ENCODE results near the gene WDR64.

DNA sequence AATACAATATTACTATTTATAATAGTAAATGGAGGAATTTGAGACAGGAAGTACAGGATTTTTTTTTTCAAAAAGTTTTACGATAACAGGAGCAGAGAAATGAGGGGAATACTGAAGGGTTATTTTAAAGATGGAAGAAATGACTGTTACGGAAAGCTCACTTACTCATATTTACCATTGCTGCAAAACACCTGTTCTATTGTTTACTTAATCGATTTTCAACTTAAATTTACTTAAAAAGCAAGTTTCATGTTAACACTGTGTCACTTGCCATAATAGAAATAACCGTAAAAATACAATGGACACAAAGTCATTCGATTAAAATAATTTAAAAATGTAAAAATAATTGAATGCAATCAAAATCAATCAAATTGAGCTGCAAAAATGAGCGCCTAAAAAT is 192.5 kb downstream of the WDR64 start:
- TF ChIP-seq, protein P1, sequence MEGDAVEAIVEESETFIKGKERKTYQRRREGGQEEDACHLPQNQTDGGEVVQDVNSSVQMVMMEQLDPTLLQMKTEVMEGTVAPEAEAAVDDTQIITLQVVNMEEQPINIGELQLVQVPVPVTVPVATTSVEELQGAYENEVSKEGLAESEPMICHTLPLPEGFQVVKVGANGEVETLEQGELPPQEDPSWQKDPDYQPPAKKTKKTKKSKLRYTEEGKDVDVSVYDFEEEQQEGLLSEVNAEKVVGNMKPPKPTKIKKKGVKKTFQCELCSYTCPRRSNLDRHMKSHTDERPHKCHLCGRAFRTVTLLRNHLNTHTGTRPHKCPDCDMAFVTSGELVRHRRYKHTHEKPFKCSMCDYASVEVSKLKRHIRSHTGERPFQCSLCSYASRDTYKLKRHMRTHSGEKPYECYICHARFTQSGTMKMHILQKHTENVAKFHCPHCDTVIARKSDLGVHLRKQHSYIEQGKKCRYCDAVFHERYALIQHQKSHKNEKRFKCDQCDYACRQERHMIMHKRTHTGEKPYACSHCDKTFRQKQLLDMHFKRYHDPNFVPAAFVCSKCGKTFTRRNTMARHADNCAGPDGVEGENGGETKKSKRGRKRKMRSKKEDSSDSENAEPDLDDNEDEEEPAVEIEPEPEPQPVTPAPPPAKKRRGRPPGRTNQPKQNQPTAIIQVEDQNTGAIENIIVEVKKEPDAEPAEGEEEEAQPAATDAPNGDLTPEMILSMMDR (conservative IDR thresholded peaks at IDR 0.05; ENCODE audit: low read depth in 2 of 2) = no peak
- TF ChIP-seq POLR2AphosphoS5 (IDR thresholded peaks at IDR 0.05; ENCODE audit: low read depth) = no peak
- no peak for TF ChIP-seq EZH2 (IDR thresholded peaks at IDR 0.05; ENCODE audit: low read depth, unreplicated experiment)
- TF ChIP-seq, protein P2, sequence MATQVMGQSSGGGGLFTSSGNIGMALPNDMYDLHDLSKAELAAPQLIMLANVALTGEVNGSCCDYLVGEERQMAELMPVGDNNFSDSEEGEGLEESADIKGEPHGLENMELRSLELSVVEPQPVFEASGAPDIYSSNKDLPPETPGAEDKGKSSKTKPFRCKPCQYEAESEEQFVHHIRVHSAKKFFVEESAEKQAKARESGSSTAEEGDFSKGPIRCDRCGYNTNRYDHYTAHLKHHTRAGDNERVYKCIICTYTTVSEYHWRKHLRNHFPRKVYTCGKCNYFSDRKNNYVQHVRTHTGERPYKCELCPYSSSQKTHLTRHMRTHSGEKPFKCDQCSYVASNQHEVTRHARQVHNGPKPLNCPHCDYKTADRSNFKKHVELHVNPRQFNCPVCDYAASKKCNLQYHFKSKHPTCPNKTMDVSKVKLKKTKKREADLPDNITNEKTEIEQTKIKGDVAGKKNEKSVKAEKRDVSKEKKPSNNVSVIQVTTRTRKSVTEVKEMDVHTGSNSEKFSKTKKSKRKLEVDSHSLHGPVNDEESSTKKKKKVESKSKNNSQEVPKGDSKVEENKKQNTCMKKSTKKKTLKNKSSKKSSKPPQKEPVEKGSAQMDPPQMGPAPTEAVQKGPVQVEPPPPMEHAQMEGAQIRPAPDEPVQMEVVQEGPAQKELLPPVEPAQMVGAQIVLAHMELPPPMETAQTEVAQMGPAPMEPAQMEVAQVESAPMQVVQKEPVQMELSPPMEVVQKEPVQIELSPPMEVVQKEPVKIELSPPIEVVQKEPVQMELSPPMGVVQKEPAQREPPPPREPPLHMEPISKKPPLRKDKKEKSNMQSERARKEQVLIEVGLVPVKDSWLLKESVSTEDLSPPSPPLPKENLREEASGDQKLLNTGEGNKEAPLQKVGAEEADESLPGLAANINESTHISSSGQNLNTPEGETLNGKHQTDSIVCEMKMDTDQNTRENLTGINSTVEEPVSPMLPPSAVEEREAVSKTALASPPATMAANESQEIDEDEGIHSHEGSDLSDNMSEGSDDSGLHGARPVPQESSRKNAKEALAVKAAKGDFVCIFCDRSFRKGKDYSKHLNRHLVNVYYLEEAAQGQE (IDR thresholded peaks at IDR 0.05; ENCODE audit: unreplicated experiment) = no peak
- no peak for TF ChIP-seq EZH2phosphoT487 (IDR thresholded peaks at IDR 0.05; ENCODE audit: unreplicated experiment)
- no peak for TF ChIP-seq CREB1 (CRISPR knock-in tag; IDR thresholded peaks at IDR 0.05; ENCODE audit: low read depth)
- TF ChIP-seq JUNB (IDR thresholded peaks at IDR 0.05; ENCODE audit: unreplicated experiment) = no peak
- TF ChIP-seq STAT1 (IDR thresholded peaks at IDR 0.05; ENCODE audit: unreplicated experiment) = no peak
- TF ChIP-seq ZNF462 (CRISPR knock-in tag; IDR thresholded peaks at IDR 0.05) = no peak
- TF ChIP-seq, protein P3, sequence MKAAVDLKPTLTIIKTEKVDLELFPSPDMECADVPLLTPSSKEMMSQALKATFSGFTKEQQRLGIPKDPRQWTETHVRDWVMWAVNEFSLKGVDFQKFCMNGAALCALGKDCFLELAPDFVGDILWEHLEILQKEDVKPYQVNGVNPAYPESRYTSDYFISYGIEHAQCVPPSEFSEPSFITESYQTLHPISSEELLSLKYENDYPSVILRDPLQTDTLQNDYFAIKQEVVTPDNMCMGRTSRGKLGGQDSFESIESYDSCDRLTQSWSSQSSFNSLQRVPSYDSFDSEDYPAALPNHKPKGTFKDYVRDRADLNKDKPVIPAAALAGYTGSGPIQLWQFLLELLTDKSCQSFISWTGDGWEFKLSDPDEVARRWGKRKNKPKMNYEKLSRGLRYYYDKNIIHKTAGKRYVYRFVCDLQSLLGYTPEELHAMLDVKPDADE (IDR thresholded peaks at IDR 0.05) = no peak
- TF ChIP-seq ZNF114 (CRISPR knock-in tag; IDR thresholded peaks at IDR 0.05) = no peak
- TF ChIP-seq NANOG (IDR thresholded peaks at IDR 0.05; ENCODE audit: borderline replicate concordance) = no peak
